H1 (cell line): Measurements from ENCODE around the gene GTF2IRD1. TPM values are rescaled to one million over a fixed set of nuclear protein-coding genes. Genes with fewer than 3 reads are reported as not detected.

Experiments
- ASH2L ChIP-seq: fragments of 200-600, 300-600 bp; sonication (generic); IDR thresholded peaks from one replicate; pipeline ENCODE4 v1.7.1; 2017; ENCODE audit warnings: low read length
- CHD7 ChIP-seq: fragments of 300-600 bp; sonication (generic); IDR thresholded peaks from 2 replicates; pipeline ENCODE4 v1.7.1; 2012; ENCODE audit warnings: low read length, moderate library complexity, mild to moderate bottlenecking, inconsistent platforms; ENCODE audit not compliant: insufficient replicate concordance
- E2F6 ChIP-seq: IDR thresholded peaks from 2 replicates; pipeline ENCODE4 v1.6.1; 2012; ENCODE audit warnings: inconsistent platforms
- RAD21 ChIP-seq, 2 experiments: IDR thresholded peaks in 1 of 2; conservative IDR thresholded peaks in 1 of 2; 2 replicates each; pipeline ENCODE4 v1.6.1; 2011; ENCODE audit warnings: low read depth in 2 of 2, low read length in 2 of 2, improper control_type of control experiment in 1 of 2, inconsistent platforms in 1 of 2, mild to moderate bottlenecking in 1 of 2, moderate library complexity in 1 of 2
- RBBP5 ChIP-seq: IDR thresholded peaks from 2 replicates; pipeline ENCODE4 v1.7.1; 2012; ENCODE audit warnings: low read depth, mild to moderate bottlenecking, inconsistent platforms, low read length, moderate library complexity, borderline replicate concordance
- RFX5 ChIP-seq: IDR thresholded peaks from 2 replicates; pipeline ENCODE4 v1.6.1; 2011; ENCODE audit warnings: low read depth, low read length, improper control_type of control experiment, borderline replicate concordance
- SRF ChIP-seq: IDR thresholded peaks from 2 replicates; pipeline ENCODE4 v1.6.1; 2011; ENCODE audit warnings: mild to moderate bottlenecking, low read depth, low read length, moderate library complexity
- polyA plus RNA-seq, 7 experiments: library from polyadenylated mRNA; depleted of rRNA in 3 of 7; stranded (reverse) in 5 of 7; unstranded in 2 of 7; fragments of >200 nt in 5 of 7; fragments of 200-250 nt in 2 of 7; gene quantifications; 1 replicate in 5 of 7; 2 replicates in 1 of 7; 4 replicates in 1 of 7; pipeline versions ENCODE4 v1.2.1 to v1.2.3, GENCODE V29; 2011 to 2013; ENCODE audit warnings: missing spikeins in 2 of 7, mixed read lengths in 2 of 7
- total RNA-seq: library from RNA; stranded (reverse); fragmentation: NEBNext Ultra II Directional; extraction: Animal tissue kit (Norgen Biotek cat#: 25700); gene quantifications from 2 replicates; pipeline ENCODE4 v1.2.1, GENCODE V29; 2021

The GTF2IRD1 gene
- total and polyA plus RNA-seq, 2 of the 8 experiments (the other 6 are each of a cell fraction or from before 2014, with no cell fraction given) = 27.4 to 45.4 TPM

GRCh38 chr7:74405899-74406512, 47.7 kb upstream of the GTF2IRD1 start (continued):
- no peak for TF ChIP-seq CHD7
- no peak for TF ChIP-seq SRF
- TF ChIP-seq RAD21 (IDR thresholded peaks at IDR 0.05 in 1 of 2, conservative IDR thresholded peaks at IDR 0.05 in 1 of 2; ENCODE audit: low read depth in 2 of 2, low read length in 2 of 2) = no peak
- TF ChIP-seq ASH2L = no peak
- TF ChIP-seq RBBP5 = no peak
- TF ChIP-seq RFX5 = no peak
- TF ChIP-seq E2F6 = no peak
